OCI-LY7 (cell line): Measurements from ENCODE around the gene HPN. TPM values are rescaled to one million over a fixed set of nuclear protein-coding genes. Genes with fewer than 3 reads are reported as not detected.

Experiments
- BruUV-seq: library from RNA; stranded (reverse); fragments of 400-500 nt; replicated peaks from 2 replicates; lab custom pipeline; 2021; lab: Mats Ljungman, UMichigan
- CTCF ChIA-PET: fragments of 300-600 bp; sonication (Branson Sonifier 250); formaldehyde crosslinking; loops from one replicate; lab custom pipeline; 2022; ENCODE audit warnings: antibody characterized with exemption; ENCODE audit not compliant: unreplicated experiment; lab: Charles Lee
- POLR2A ChIA-PET: fragments of 300-600 bp; sonication (Branson Sonifier 250); formaldehyde crosslinking; loops from one replicate; lab custom pipeline; 2022; ENCODE audit warnings: antibody characterized with exemption; lab: Charles Lee
- DNase-seq: peaks from one replicate; pipeline ENCODE4 v3.0.0-alpha.2; 2015; ENCODE audit warnings: low spot score
- H2AFZ ChIP-seq: fragments of 200-600 bp; sonication (generic), shearing (Covaris generic); 2 replicates; pipeline ENCODE4 v1.6.1; 2014; ENCODE audit warnings: mild to moderate bottlenecking, antibody characterized with exemption, low read length, moderate library complexity
- H3K27ac ChIP-seq: fragments of 200-600 bp; sonication (generic); 2 replicates; pipeline ENCODE4 v1.5.1; 2014; ENCODE audit warnings: mixed run types, low read depth, mild to moderate bottlenecking, moderate library complexity, low read length, inconsistent platforms; ENCODE audit not compliant: poor library complexity, severe bottlenecking
- H3K36me3 ChIP-seq: fragments of 200-600 bp; sonication (generic); 2 replicates; pipeline ENCODE4 v1.6.1; 2014; ENCODE audit warnings: mild to moderate bottlenecking, antibody characterized with exemption, low read length, moderate library complexity, mixed read lengths; ENCODE audit not compliant: insufficient read depth
- H3K4me1 ChIP-seq: fragments of 200-600 bp; sonication (generic); 2 replicates; pipeline ENCODE4 v1.5.1; 2014; ENCODE audit warnings: mild to moderate bottlenecking, low read length; ENCODE audit not compliant: insufficient read depth, poor library complexity, severe bottlenecking
- H3K4me2 ChIP-seq: fragments of 200-600 bp; sonication (generic); 2 replicates; pipeline ENCODE4 v1.6.1; 2014; ENCODE audit warnings: mild to moderate bottlenecking, low read length
- H3K4me3 ChIP-seq: fragments of 200-600 bp; sonication (generic); 2 replicates; pipeline ENCODE4 v1.5.1; 2014; ENCODE audit warnings: mild to moderate bottlenecking, low read depth, low read length; ENCODE audit not compliant: poor library complexity, severe bottlenecking
- H3K79me2 ChIP-seq: fragments of 200-600 bp; sonication (generic); 2 replicates; pipeline ENCODE4 v1.6.1; 2016; ENCODE audit warnings: low read depth, mild to moderate bottlenecking, low read length, moderate library complexity, mixed read lengths; ENCODE audit not compliant: insufficient read depth
- H3K9me2 ChIP-seq: fragments of 200-600 bp; sonication (generic); 2 replicates; pipeline ENCODE4 v1.6.1; 2016; ENCODE audit warnings: mild to moderate bottlenecking, low read length, mixed read lengths; ENCODE audit not compliant: insufficient read depth
- H3K9me3 ChIP-seq: fragments of 200-600 bp; sonication (generic); 2 replicates; pipeline ENCODE4 v1.6.1; 2014; ENCODE audit warnings: mild to moderate bottlenecking, mixed run types, low read length, mixed read lengths
- H4K20me1 ChIP-seq: fragments of 200-600 bp; sonication (generic); 2 replicates; pipeline ENCODE4 v1.6.1; 2014; ENCODE audit warnings: mild to moderate bottlenecking, antibody characterized with exemption, low read length, moderate library complexity, mixed read lengths; ENCODE audit not compliant: insufficient read depth
- CTCF ChIP-seq: fragments of 200-600 bp; sonication (generic); conservative IDR thresholded peaks from 2 replicates; pipeline ENCODE4 v1.5.1; 2014; ENCODE audit warnings: mild to moderate bottlenecking, antibody characterized with exemption, low read length, moderate library complexity, mixed read lengths
- EZH2phosphoT487 ChIP-seq: fragments of 200-600 bp; sonication (generic); IDR thresholded peaks from 2 replicates; pipeline ENCODE4 v1.6.1; 2018; ENCODE audit warnings: low read depth, borderline replicate concordance, mild to moderate bottlenecking, mixed run types, antibody characterized with exemption, low read length, moderate library complexity, mixed read lengths
- intact Hi-C: fragments of 100-400 bp; cut with micrococcal nuclease; formaldehyde crosslinking; loops from one replicate; pipeline ENCODE4 v1.10.0; 2022; ENCODE audit not compliant: unreplicated experiment
- total RNA-seq, 2 experiments: library from RNA; depleted of rRNA in 1 of 2; stranded (reverse); fragments of >200 nt in 1 of 2; shearing (Covaris generic) in 1 of 2; gene quantifications; 2 replicates each; pipeline ENCODE4 v1.2.3, GENCODE V29; 2014 to 2022

The HPN gene
- total RNA-seq, 2 experiments from 2014 or later = 0.17 to 0.19 TPM

GRCh38 chr19:35079826-35080225, 38.3 kb downstream of the HPN start:
- ChIA-PET CTCF (no interaction called here), POLR2A (interaction anchor here (1.0 kb wide), 1 partner anchor 10 kb away, joined by 3 read pairs; no protein-coding TSS in a partner anchor)
- intact Hi-C loops = no loop called here
- BruUV-seq = no TSS peak
- no peaks in the 10 kb centered on the region for H3K9me3 ChIP-seq
- no peak for TF ChIP-seq EZH2phosphoT487
- no peak for TF ChIP-seq CTCF
- H4K20me1 ChIP-seq = no peaks in the 10 kb centered on the region
- H3K36me3 ChIP-seq = no peaks in the 10 kb centered on the region
- no peak for DNase-seq
- H3K4me1 ChIP-seq = peaks cover 36% of the 10 kb centered on the region
- no peaks in the 10 kb centered on the region for H3K79me2 ChIP-seq
- H3K4me2 ChIP-seq = no peak overlapping the region
- H2AFZ ChIP-seq = no peak overlapping the region
- no peaks in the 10 kb centered on the region for H3K9me2 ChIP-seq
- H3K27ac ChIP-seq = no peak overlapping the region
- H3K4me3 ChIP-seq = no peak overlapping the region

GRCh38 chr19:35080613-35081170, 39.2 kb downstream of the HPN start:
- Histone ChIP-seq H3K27ac (no peak overlapping the region), H3K9me3 (no peaks in the 10 kb centered on the region), H3K79me2 (no peaks in the 10 kb centered on the region), H3K36me3 (no peaks in the 10 kb centered on the region), H3K4me2 (no peak overlapping the region), H3K9me2 (no peaks in the 10 kb centered on the region), H3K4me1 (peaks cover 44% of the 10 kb centered on the region), H3K4me3 (no peak overlapping the region), H4K20me1 (no peaks in the 10 kb centered on the region), H2AFZ (no peak overlapping the region)
- TF ChIP-seq CTCF (no peak), EZH2phosphoT487 (no peak)
- POLR2A ChIA-PET = interaction anchor here (0.6 to 1.7 kb wide), 2 partner anchors 11 to 61 kb away, joined by 3 to 5 read pairs; no protein-coding TSS in a partner anchor
- CTCF ChIA-PET = interaction anchor here (0.8 kb wide), 1 partner anchor 14 kb away, joined by 3 read pairs; no protein-coding TSS in a partner anchor
- intact Hi-C loops = no loop called here
- DNase-seq = no peak
- no TSS peak for BruUV-seq

GRCh38 chr19:35081201-35081600, 39.7 kb downstream of the HPN start:
- Histone ChIP-seq H3K4me1 (peaks cover 48% of the 10 kb centered on the region), H3K36me3 (no peaks in the 10 kb centered on the region)
- POLR2A ChIA-PET = interaction anchor here (0.7 to 1.7 kb wide), 4 partner anchors 9 to 419 kb away, joined by 3 to 5 read pairs (median 4); no protein-coding TSS in a partner anchor

More at GRCh38 chr19:35081201-35081600, 39.7 kb downstream of the HPN start:
- Histone ChIP-seq H2AFZ (no peak overlapping the region), H4K20me1 (no peaks in the 10 kb centered on the region), H3K4me2 (no peak overlapping the region), H3K4me3 (no peak overlapping the region), H3K9me3 (no peaks in the 10 kb centered on the region), H3K79me2 (no peaks in the 10 kb centered on the region), H3K9me2 (no peaks in the 10 kb centered on the region), H3K27ac (no peak overlapping the region)
- no peak for DNase-seq
- CTCF ChIA-PET = interaction anchor here (0.8 kb wide), 1 partner anchor 14 kb away, joined by 3 read pairs; no protein-coding TSS in a partner anchor
- BruUV-seq = no TSS peak
- TF ChIP-seq EZH2phosphoT487 (no peak), CTCF (no peak)
- intact Hi-C loops = no loop called here
